HG03159 (cell line): ENCODE data around the gene LRRC47.
"Not testable (repeated sequence)": the region's sequence is repeated elsewhere in the genome, so short reads cannot be mapped to it uniquely, and the experiment has no call there.

Source experiments
- ATAC-seq: cut with Tn5 transposase; IDR thresholded peaks from one replicate; pipeline ENCODE4 v1.9.1; 2021; ENCODE audit warnings: mild to moderate bottlenecking, moderate library complexity; ENCODE audit not compliant: unreplicated experiment

LRRC47 gene

DNA sequence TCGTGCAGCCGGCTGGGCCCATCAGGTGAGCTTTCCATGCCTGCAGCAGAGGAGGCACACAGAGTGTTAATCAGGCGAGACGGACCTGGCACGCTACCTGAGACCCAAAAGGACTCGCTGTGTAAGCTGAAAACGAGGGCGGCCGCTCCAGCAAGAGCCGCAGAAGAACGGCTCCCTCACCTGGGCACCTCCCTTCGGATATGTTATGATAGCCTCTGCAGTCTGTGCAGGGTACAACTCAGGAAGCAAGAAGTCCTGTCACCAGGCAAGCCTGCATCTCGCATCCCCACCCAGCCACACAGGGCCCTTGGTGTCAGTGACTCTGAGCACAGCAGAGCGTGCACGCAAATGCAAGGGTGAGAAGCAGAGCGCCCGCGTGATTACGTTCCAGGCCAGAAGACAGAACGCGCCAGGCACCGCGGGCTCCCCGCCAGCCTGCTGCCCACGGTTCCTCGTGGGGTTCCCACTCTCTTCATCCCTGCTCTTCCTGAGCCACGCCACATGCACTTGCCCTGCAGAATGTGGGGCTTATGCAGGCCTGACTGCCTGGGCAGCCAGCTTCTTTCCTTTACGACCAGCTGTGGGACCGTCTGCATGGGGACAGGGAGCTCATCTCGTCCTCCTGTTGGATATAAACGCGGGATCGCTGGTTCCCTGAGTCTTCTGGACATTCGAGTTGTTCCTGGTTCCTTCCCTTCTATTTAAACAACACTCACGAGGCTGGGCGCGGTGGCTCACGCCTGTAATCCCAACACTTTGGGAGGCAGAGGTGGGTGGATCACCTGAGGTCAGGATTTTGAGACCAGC, 20.2 kb upstream of the LRRC47 start:
- no peak for ATAC-seq

DNA sequence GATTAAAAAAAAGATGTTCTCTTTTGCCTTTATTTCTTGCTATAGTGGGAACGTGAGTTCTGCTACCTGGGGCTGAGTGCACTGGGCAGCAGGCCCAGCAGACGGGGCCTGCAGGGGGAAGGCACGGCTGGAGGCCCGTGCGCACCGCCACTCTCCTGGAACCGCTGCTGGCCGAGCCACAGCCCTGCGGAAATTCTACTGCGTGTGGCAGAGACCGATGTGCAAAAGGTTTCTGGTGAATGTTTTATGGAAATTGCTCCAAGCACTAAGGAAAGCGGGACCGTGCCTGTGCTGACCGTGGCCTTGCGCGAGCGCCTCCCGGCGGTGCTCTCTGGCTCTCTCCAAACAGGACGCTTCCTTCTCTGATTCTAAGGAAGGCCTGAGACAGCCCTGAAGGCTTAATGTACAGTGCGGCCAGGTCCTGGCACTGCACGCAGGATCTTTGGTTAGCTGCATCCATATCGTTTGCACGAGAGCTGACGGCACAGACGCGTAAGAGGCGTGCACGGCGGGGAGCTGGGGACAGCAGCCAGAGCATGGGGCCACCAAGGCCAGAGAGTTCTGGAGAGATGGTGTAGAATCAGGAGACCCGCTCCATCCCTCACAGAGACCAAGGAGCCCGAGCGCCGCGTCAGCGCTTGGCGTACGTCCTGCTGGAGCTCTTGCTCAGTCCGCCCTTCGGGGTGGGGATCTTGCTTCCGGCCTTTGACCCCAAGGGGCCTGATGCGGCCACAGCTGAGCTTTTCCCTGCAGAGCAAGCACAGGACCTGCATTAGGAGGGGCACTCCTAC, 18.7 kb upstream of the LRRC47 start:
- no peak for ATAC-seq

DNA sequence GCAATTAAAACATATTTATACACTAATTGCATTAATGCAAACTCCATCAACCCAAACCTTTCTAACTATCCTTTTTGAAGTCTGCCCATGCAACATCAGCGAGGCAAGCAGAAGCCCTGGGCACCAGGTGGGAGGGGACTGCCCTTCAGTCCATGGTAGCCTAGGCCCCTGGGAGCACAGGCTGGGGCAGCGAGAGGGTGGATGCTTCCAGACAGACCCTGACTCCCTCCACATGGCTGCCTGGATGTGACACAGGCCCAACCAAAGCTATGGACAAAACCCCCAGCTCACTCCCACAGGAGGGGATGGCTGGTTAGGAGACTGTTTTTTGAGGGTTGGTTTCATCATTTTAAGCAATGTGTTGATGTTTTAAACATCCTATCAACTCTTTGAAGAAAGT, 17.8 kb upstream of the LRRC47 start:
- ATAC-seq, result no peak

DNA sequence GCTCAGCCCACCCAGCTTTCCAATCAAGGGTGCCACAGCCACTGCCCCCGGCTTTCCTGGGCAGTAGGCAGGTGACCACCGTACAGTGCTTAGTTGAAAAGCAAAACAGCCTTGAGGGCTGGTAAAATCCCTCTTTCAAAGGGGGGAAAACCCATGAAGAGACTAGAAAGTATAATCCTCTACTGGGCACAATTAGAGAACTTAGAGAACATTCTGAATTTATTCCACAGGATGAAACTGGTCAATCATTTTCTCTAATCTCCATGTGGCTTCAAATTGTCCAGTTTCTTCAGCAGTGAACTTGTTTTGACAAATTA, 15.3 kb upstream of the LRRC47 start:
- ATAC-seq, result no peak

DNA sequence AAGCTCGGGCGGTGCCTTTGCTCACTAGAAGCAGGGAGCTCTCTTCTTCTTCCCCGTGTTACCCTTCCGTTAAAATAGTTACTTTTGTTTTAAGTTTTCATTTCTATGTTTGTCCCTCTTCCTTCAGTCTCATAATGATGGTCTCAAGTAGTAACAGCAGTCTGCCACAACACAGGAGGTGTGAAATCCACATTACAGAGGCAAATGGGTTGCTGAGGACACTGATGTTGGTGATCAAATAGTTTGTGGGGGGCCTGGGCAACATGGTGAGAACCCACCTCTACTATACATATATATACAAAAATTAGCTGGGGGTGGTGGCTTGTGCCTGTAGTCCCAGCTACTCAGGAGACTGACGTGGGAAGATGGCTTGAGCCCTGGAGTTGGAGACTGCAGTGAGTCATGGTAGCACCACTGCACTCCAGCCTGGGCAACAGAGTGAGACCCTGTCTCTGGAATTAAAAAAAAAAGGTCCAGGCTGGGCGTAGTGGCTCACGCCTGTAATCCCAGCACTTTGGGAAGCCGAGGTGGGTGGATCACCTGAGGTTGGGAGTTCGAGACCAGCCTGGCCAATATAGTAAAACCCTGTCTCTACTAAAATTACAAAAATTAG, 14.0 kb upstream of the LRRC47 start:
- ATAC-seq, result not testable (repeated sequence)

DNA sequence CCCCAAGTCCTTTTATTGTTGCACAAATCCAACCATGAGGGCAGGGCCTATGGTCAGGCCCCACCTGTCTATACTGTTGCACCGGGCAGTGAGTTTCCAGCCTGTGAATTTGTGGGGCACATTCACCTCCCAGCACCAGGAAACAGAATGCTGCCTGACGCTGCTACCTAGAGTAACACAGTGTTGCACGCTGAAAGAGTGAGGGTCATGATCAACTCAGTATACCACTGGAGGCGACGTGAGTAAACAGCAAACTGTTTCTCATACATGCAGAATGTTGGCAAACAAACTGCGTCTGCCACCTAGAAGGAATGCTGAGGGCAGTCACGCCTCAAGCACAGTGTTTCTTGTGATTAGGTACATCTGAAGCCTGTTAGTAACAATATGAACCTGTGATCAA, 13.4 kb upstream of the LRRC47 start:
- ATAC-seq, result no peak

DNA sequence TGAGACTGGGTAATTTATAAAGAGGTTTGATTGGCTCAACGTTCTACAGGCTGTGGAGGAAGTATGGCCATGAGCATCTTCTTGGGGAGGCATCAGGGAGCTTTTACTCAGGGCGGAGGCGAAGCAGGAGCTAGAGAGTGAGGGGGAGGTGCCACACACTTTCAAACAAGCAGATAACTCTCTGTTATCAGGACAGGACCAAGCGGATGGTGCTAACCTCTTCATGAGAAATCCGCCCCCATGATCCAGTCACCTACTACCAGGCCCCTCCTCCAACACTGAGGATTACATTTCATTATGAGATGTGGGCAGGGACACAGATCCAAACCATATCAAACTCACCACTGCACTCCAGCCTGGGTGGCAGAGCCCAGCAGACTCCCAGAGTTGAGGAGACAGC, 11.5 kb upstream of the LRRC47 start:
- ATAC-seq, result no peak

DNA sequence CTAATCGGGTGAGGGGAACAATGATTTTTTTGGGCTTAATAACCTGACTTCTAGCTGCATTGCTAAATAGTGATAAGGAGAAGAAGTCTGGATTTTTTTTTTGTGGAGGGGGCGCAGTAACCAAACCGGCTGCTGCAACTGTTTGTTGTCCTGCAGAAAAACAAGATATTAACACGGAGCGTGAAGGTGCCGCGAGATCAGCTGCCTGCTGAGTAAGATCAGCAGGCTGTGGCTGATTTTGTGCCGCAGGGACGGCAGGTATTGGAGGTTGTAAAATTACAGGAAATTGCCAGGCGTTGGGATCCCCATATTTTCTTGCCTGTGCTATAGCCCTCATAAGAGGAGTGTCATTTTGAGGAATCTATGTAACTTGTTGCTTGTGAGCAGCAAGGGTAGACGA, 8.7 kb upstream of the LRRC47 start:
- no peak for ATAC-seq

DNA sequence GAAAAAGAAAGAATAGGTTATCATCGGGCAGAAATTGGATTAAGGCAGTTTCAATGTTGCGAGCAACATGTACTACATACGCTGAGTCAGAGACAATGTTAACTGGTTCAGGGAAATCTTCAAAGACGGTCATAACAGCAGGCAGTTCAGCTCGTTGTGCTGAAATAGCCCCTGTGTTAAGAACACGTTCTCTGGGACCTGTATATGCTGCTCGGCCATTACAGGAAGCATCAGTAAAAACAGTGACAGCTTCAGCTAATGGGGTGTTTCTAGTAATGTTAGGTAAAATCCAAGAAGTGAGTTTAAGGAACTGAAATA, 8.3 kb upstream of the LRRC47 start:
- ATAC-seq, result not testable (repeated sequence)

DNA sequence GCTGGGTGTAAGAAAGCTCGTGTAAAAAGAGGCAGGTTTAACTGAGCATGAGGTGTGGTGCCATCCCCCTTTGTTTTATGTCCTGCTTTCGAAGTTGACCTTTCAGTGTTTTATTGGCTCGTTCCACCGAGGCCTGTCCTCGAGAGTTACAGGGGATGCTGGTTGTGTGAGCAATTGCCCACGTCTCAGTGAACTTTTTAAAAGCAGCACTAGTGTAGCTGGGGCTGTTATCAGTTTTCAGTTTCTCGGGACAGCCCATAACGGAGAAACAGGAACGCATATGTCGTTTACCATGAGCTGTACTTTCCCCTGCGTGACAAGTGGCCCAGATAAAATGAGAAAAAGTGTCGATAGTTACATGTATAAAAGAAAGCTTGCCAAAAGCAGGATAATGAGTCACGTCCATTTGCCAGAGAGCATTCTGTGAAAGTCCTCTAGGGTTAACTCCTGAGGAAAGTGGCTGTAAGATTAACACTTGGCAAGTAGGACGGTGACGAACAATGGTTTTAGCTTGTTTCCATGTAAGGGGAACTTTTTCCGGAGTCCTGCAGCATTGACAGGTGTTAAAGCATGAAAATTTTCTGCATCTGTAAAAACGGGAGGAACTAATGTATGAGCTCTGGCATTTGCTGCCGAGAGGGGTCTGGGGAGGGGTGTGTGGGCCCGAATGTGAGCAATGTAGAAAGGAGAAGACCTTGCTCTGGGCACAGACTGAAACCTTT, 7.8 kb upstream of the LRRC47 start:
- no peak for ATAC-seq

DNA sequence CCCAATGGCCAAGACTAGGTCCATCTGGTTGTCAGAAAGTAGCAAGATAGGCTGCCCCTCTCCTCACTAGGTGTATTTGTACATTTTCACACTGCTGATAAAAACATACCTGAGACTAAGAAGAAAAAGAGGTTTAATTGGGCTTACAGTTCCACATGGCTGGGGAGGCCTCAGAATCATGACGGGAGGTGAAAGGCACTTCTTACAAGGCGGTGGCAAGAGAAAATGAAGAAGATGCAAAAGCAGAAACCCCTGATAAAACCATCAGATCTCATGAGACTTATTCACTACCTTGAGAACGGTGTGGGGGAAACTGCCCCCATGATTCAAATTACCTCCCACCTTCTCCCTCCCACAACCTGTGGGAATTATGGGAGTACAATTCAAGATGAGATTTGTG, 4.5 kb upstream of the LRRC47 start:
- not testable (repeated sequence) for ATAC-seq

DNA sequence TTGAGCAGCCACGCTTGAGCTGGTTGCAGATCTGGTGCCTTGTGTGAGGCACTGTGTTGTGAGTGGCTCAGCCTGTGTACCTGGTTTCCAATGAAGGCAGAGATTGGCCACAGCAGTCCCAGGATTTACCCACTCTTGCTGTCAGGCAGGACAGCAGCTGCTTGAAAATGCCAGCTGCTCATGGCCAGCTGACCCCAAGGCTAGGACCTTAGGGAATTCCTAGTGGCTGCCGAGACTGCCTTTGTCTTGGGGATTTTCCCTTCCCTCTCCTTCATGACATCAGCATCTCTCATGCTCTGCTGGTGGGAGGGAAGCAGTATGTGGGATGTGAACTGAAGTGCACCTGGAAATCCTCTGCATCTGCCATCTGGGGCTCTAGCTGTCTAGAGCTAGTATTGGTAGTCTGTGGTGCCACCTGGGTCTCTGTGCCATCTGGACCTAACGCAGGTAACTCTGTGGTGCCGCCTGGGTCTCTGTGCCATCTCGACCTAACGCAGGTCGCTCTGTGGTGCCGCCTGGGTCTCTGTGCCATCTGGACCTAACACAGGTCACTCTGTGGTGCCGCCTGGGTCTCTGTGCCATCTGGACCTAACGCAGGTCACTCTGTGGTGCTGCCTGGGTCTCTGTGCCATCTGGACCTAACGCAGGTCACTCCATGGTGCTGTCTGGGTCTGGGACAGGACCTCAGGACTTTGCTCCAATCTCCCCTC, 3.8 kb upstream of the LRRC47 start:
- ATAC-seq, result no peak

DNA sequence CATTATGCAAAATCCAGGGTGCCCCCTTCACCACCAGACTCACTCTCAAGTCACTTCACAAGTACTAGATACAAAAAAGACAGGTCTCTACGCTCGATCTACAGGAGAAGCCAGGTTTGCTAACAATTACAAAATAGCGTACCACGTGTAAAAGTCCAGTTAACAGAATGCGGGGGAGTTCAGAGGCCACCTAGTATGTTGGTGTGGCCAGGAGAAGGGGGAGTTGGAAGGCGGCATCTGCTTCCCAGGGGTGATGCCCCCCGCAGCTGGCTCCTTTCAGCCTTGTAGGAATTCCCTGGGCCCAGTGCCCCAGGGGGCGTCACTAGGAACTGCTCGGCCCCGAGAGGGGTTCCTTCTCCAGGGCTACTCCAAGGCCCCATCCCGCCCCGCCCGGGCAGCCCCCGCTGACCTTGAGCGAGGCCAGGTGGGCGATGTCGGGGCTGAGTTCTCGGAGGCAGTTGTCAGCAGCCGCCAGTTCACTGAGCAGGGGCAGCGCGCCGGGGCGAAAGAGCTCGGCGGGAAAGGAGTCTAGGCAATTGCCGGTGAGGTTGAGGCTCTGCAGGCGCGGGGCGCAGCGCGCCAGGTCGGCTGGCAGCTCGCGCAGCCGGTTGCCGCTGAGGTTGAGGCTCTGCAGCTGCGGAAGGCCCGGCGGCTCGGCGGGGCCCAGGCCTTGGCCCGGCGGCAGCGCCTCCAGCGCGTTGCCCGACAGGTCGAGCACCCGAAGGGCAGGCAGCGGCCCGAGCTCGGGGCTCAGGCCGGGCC, 664 bp downstream of the LRRC47 start:
- ATAC-seq, result peak; percentile 23

DNA sequence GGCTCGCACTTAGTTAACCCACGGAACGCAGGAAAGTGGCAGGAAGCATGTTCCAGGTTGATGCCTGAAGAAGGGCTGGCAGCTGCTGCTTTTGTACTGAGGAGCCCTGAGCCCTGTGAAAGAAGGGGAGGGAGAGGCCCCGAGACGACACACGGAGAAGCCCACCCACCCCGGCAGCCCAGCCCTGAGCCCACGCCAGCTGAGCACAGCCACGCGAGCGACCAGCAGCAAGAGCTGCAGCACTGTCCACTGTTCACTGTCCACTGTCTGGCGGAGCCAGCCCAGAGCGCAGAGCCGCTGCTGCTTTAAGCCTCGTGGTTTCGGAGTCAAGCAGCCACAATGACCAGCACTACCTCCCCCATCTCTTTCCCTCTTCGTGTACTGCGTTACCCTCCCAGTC, 5.3 kb downstream of the LRRC47 start:
- no peak for ATAC-seq

DNA sequence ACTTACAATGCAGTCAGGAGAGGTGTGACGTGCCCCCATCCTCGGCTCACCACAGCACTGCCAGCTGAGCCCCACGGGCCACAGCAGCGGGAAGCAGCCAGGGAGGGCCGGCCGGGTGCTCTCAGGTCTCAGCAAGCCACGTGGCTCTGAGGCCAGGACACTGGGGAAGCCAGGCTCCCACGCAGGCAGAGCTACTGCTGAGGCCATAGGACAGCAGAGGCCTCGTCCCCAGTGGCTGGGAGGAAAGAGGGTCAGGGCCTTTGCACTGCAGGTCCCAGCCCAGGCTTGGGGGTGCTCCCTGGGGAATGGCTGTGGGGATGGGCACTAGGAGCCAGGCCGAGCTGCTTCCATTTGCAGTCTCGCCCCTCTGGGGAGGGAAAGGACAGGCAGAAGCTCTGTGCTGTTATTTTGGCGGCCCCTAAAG, 5.8 kb downstream of the LRRC47 start:
- no peak for ATAC-seq

DNA sequence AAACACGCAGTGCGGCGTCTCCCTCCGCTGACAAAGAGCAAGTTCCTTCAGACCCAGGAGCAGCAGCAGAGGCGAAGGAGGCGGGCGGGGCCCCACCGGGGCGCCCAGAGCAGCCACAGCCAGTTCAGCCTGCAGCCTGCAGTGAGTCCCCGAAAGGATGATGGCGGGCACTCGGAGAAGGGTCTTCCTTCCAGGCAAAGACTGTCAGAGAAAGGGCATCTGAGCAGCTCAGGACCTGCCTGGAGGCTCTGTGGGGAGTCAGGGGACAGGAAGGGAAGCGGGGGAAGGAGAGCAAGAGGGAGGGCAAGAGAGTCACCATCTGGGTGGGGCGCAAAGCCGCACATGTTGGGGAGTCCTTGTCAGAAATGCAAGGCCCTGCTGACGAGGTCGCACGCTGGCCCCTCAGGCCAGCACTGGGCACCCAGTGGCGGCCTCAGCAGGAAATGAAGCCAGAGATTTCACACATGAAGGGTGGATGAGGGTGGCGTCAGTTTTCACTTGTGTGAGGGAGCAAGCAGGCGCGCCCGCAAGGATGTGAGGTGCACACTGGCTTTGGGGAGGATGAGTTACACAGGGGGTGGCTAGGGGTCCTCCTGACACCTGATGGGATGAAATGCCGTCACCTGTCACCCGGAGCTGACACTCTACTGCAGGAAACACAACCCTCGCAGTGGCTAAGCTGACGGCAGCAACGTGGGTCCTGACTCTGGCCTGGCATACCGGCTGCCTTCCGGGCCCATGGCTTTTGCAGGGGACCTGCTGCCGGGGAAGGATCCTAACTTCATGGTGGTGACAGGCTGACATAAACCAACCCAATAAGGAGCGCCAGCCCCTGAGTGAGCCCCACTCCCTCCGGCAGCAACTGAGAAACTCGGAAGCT, 6.6 kb downstream of the LRRC47 start:
- ATAC-seq, result no peak

DNA sequence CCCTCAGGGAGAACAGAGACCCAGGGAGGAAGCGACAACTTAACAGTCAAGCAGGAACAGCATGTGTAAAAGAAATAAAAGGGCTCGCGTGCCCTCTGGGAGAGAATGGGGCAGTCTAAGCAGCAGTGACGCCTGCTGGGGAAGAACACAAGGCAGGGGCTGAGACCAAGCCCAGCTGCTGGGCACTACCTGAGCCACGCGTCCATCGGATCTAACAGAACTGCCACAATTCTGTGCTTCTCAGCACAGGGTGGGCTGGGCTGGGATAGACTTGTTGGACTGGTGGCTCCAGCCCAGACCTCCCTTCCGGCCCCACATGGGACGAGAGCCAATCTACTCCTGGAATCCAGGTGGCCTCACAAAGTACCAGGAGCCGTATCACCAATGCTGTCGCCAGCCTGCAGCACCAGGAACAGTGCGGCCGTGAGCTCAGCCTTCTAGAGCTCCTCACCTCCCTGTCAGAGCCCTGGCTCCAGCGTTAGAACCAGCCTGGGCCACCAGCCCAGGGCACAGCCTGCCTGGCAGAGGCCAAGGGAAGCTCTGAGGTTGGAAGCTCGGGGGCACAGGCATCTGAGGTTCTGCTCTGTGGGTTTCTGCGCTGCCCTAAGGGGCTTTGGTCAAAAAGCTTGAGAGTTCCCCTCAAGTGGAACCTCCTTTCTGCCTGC, 7.4 kb downstream of the LRRC47 start:
- no peak for ATAC-seq

DNA sequence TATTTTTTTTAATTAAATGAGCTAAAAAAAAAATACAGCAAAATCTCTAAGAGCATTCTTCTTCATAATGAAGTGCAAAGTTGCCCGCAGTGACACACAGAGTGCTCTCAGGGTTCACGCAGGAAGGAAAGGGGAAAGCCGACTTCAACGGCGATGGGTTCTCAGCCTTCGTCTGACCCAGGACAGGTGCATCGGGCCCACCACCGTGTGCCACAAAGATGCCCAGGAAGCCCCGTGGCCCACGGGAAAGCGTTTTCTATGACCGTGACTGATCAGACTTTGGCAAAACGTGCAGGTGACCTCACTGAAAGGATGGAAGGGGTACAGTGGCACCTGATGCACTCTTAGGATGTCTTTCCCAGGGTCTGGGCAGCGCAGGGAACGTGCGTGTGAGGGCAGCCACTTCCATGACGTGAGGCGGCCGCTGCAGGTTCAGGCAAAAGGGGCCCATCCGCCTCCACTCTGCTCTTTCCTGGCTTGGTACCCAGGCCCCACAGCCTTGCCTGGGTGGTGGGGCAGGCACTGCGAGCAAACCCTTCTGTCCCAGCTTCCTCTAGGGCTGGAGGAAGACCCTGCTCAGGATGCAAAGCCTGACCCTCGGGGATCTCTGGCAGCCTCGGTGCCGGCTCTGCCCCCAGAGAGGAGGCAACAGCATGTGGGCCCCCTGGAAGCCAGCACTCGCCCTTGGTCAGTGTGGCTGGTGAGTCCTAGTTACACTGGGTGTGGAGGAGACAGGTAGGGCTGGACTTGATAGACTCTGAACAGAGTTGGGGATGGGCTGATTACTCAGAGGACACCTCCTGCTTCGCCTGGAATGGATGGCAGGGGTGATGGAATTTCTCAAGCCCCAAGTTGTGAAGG, 8.3 kb downstream of the LRRC47 start:
- ATAC-seq, result no peak
